ENCODE data around the gene PAPPA.

DNA sequence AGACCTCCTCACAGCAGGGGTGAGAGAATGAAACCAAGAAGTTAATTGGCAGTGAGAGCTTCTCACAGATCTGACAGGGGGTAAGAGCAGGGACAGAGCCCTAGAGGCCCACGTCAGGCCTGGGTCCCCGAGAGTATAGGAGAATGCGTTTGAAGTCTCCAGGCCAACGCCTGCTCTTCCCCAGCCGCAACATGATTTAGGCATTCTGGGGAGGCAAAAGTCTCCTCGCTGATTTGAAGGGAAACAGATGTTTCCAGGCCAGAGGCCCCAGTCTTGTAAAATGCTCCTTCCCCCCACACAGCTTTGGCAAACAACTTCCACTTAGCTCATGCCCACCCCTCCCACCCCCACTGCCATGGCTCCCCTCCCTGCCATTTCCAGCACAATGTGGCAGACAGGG is 294.3 kb downstream of the PAPPA start:
- TF ChIP-seq CTCF (IDR thresholded peaks at IDR 0.05; ENCODE audit: insufficient read depth, low read depth, low read length): no peak
- no peak for TF ChIP-seq EZH2 (IDR thresholded peaks at IDR 0.05; ENCODE audit: insufficient read depth, low read length)
